Colonic mucosa (tissue), 4 donors: ENCODE data around the gene DPH2. TPM values are rescaled to one million over a fixed set of nuclear protein-coding genes. Genes with fewer than 3 reads are reported as not detected.

ENCODE experiments used
- DNase-seq: peaks from one replicate; pipeline ENCODE4 v3.0.0-alpha.2; 2020
- H3K27ac ChIP-seq: fragments of 200-600 bp; one replicate; pipeline ENCODE4 v1.8.0; 2021
- H3K27me3 ChIP-seq: fragments of 200-600 bp; one replicate; pipeline ENCODE4 v1.8.0; 2021
- H3K36me3 ChIP-seq: fragments of 200-600 bp; one replicate; pipeline ENCODE4 v1.8.0; 2021
- H3K4me1 ChIP-seq: fragments of 200-600 bp; one replicate; pipeline ENCODE4 v1.8.0; 2021; ENCODE audit warnings: mild to moderate bottlenecking
- H3K4me3 ChIP-seq: fragments of 200-600 bp; one replicate; pipeline ENCODE4 v1.8.0; 2021
- H3K9ac ChIP-seq, 2 donors: one replicate each; pipeline ENCODE4 v1.7.0; 2013; ENCODE audit warnings: control low read depth in 2 of 2, low read depth in 2 of 2, low read length in 2 of 2
- H3K9me3 ChIP-seq: fragments of 200-600 bp; one replicate; pipeline ENCODE4 v1.8.0; 2021
- intact Hi-C: fragments of 100-400 bp; cut with DNase I; formaldehyde crosslinking; loops from one replicate; pipeline ENCODE4 v1.14.1; 2022
- total RNA-seq, 2 donors: library from RNA; stranded (reverse); fragmentation: NEBNext Ultra II Directional in 1 of 2; extraction: Animal tissue kit (Norgen Biotek cat#: 25700) in 1 of 2; gene quantifications; one replicate each; pipeline ENCODE4 v1.2.1, GENCODE V29; 2021
- TF ChIP-seq, protein P1 (sequence below): fragments of 200-600 bp; IDR thresholded peaks from one replicate; pipeline ENCODE4 v1.8.0; 2022; ENCODE audit warnings: antibody characterized with exemption, mild to moderate bottlenecking
- donor health status: healthy.
- donor health status: DM: no; HTN: no; CAD: no.
- donor health status: DM: no; HTN: no; CAD: no.

The DPH2 gene
- total RNA-seq, 2 donors from 2014 or later: 11.5 to 43.1 TPM

DNA sequence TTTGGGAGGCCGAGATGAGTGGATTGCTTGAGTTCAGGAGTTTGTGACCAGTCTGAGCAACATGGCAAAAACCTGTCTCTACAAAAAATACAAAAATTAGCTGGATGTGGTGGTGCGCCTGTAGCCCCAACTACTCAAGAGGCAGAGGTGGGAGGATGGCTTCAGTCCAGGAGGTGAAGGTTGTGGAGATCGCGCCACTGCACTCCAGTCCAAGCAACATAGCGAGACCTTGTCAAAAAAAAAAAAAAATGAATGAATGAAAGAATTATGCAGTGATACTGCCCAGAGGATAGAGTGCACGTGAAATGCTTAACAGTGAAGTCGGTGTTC lies 429 bp upstream of the DPH2 start:
- H3K4me1 ChIP-seq: peaks cover 6% of the 10 kb centered on the region
- no peak overlapping the region for H3K27ac ChIP-seq
- no peaks in the 10 kb centered on the region for H3K9me3 ChIP-seq
- TF ChIP-seq, protein P1, sequence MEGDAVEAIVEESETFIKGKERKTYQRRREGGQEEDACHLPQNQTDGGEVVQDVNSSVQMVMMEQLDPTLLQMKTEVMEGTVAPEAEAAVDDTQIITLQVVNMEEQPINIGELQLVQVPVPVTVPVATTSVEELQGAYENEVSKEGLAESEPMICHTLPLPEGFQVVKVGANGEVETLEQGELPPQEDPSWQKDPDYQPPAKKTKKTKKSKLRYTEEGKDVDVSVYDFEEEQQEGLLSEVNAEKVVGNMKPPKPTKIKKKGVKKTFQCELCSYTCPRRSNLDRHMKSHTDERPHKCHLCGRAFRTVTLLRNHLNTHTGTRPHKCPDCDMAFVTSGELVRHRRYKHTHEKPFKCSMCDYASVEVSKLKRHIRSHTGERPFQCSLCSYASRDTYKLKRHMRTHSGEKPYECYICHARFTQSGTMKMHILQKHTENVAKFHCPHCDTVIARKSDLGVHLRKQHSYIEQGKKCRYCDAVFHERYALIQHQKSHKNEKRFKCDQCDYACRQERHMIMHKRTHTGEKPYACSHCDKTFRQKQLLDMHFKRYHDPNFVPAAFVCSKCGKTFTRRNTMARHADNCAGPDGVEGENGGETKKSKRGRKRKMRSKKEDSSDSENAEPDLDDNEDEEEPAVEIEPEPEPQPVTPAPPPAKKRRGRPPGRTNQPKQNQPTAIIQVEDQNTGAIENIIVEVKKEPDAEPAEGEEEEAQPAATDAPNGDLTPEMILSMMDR: no peak
- H3K36me3 ChIP-seq: no peaks in the 10 kb centered on the region
- DNase-seq: no peak
- H3K27me3 ChIP-seq: no peaks in the 10 kb centered on the region
- no peak overlapping the region for H3K9ac ChIP-seq
- H3K4me3 ChIP-seq: peak overlapping the region; percentile 96
- intact Hi-C loops: no loop called here

DNA sequence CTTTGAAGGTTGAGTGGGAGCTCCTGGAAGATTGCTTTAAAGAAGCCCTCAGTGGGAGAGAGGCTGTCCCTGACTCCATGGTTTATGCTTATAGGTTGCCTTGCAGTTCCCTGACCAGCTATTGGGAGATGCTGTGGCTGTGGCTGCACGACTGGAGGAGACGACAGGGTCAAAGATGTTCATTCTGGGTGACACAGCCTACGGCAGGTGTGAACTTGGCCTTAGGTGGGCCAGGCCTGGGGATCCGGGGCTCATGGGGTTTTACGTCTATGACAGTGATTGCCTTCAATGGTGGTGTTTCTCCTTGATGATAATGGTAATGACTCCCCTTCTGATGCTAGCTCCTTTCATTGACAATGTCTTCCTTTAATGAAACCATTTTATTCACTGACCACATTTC lies 692 bp downstream of the DPH2 start:
- peak overlapping the region; percentile 96 for H3K4me3 ChIP-seq
- intact Hi-C loops: no loop called here
- H3K36me3 ChIP-seq: no peaks in the 10 kb centered on the region
- no peak for DNase-seq
- no peaks in the 10 kb centered on the region for H3K27me3 ChIP-seq
- TF ChIP-seq, protein P1: no peak
- no peak overlapping the region for H3K27ac ChIP-seq
- peaks cover 6% of the 10 kb centered on the region for H3K4me1 ChIP-seq
- H3K9ac ChIP-seq: peak overlapping the region; percentile 78 to 91
- H3K9me3 ChIP-seq: no peaks in the 10 kb centered on the region

DNA sequence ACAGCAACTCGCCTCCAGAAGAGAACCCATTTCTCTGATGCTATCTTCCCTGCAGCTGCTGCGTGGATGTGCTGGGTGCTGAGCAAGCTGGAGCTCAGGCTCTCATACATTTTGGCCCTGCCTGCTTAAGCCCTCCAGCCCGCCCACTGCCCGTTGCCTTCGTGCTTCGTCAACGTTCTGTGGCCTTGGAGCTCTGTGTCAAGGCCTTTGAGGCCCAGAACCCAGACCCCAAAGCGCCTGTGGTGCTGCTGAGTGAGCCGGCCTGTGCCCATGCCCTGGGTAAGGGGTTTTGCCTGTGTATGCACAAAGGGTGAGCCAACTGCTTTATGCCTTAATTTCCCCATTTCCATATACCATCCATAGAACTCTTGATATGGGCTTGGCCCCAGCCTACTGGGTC lies 1.1 kb downstream of the DPH2 start:
- no peak overlapping the region for H3K4me3 ChIP-seq
- peaks cover 7% of the 10 kb centered on the region for H3K4me1 ChIP-seq
- intact Hi-C loops: no loop called here
- DNase-seq: no peak
- TF ChIP-seq, protein P1: no peak
- H3K27ac ChIP-seq: no peak overlapping the region
- no peaks in the 10 kb centered on the region for H3K27me3 ChIP-seq
- H3K9me3 ChIP-seq: no peaks in the 10 kb centered on the region
- peak overlapping the region in 1 of 2 donors; percentile 91 for H3K9ac ChIP-seq
- H3K36me3 ChIP-seq: no peaks in the 10 kb centered on the region

DNA sequence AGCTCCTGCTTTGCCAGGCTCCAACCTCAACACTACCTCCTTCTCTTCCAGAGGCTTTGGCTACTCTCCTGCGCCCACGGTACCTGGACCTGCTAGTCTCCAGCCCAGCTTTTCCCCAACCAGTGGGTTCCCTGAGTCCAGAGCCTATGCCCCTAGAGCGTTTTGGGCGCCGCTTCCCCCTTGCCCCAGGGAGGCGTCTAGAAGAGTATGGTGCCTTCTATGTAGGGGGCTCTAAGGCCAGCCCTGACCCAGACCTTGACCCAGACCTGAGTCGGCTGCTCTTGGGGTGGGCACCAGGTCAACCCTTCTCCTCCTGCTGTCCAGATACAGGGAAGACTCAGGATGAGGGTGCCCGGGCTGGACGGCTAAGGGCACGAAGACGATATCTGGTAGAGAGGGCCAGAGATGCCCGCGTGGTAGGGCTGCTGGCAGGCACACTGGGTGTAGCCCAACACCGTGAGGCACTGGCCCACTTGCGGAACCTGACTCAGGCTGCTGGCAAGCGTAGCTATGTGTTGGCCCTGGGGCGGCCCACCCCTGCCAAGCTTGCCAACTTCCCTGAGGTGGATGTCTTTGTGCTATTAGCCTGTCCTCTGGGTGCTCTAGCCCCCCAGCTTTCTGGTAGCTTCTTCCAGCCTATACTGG lies 1.6 kb downstream of the DPH2 start:
- DNase-seq: no peak

DNA sequence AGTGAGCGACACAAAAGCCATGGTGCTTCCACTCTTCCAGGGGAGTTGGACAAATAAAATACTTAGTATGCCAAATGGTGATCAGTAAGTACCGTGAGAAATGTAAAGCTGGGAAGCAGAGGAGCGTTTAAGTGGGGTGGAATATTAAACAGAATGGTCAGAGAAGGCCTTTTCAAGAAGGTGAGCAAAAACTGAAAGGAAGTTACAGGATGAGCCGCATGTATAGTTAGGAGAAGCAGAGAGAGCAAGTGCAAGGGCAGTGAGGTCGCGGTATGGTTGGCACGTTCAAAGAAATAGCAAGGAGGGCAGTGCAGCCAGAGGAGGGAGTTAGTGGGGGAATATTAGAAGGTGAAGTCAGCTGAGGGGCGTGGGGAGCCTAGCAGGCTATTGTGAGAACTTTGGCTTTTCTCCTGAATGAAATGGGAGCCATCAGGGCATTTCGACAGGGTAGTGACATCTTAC lies 4.2 kb downstream of the DPH2 start:
- intact Hi-C loops: no loop called here
- Histone ChIP-seq H3K27ac (peak overlapping the region; percentile 78), H3K9me3 (no peaks in the 10 kb centered on the region), H3K4me3 (peak overlapping the region; percentile 82), H3K4me1 (peaks cover 23% of the 10 kb centered on the region), H3K9ac (peak overlapping the region; percentile 77 to 91), H3K36me3 (no peaks in the 10 kb centered on the region), H3K27me3 (no peaks in the 10 kb centered on the region)
- no peak for DNase-seq
- TF ChIP-seq, protein P1: no peak

More for the DNA sequence above, 1.6 kb downstream of the DPH2 start:
- no peaks in the 10 kb centered on the region for H3K27me3 ChIP-seq
- no peaks in the 10 kb centered on the region for H3K9me3 ChIP-seq
- peaks cover 12% of the 10 kb centered on the region for H3K4me1 ChIP-seq
- no peak overlapping the region for H3K27ac ChIP-seq
- H3K9ac ChIP-seq: no peak overlapping the region
- no peaks in the 10 kb centered on the region for H3K36me3 ChIP-seq
- intact Hi-C loops: no loop called here
- H3K4me3 ChIP-seq: no peak overlapping the region
- TF ChIP-seq, protein P1: no peak
